ENCODE data around the gene NT5E.

Gene NT5E

DNA sequence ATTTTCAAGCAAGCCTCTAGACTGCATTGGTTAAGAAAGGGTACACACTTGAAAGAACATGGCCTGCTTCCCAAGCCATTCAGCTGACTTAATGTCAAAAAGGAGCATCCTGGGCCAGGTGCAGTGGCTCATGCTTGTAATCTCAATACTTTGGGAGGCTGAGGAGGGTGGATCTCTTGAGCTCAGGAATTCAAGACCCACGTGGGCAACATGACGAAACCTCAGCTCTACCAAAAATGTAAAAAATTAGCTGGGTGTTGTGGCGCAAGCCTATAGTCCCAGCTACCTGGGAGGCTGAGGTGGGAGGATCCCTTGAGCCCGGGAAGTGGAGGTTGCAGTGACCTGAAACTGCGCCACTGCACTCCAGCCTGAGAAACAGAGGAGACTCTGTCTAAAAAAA lies 26.9 kb upstream of the NT5E start:
- DNase-seq = no peak

DNA sequence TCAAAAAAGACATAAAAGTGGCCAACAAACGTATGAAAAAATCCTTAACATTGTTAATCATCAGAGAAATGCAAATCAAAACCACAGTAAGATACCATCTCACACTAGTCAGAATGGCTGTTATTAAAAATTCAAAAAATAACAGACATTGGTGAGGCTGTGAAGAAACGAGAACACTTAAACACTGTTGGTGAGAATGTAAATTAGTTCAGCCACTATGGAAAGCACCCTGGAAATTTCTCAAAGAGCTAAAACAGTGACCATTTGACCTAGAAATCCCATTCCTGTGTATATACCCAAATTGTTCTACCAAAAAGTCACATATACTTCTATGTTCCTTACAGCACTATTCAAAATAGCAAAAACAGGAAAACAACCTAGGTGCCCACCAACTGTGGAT lies 24.9 kb upstream of the NT5E start:
- DNase-seq = no peak

DNA sequence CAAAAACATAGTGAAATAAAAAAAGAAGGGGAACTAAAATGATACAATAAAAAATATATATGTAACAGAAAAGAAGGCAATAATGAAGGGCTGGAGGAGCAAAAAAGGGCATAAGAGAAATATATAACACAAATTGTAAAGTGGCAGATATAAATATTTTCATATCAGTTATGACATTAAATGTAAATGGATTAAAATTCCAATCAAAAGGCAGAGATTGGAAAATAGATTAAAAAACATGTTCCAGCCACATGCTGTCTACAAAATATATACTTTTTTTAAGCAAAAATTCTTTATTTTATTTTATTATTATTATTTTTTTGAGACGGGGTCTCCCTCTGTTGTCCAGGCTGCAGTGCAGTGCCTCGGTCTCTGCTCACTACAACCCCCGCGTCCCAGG lies 23.9 kb upstream of the NT5E start:
- DNase-seq = no peak

DNA sequence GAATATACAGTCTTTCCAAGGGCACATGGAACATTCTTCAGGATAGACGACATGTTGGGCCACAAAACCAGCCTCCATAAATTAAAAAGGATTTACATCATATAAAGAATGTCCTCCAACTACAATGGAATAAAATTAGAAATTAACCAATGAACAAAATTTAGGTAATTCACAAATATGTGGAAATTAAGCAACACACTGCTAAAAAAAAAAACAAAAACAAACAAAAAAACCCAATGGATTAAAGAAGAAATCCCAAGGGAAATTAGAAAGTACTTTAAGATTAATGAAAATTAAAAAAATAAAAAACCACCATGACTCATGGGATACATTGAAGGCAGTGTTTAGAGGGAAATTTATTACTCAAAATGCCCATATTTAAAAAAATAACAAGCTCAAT lies 21.4 kb upstream of the NT5E start:
- no peak for DNase-seq

DNA sequence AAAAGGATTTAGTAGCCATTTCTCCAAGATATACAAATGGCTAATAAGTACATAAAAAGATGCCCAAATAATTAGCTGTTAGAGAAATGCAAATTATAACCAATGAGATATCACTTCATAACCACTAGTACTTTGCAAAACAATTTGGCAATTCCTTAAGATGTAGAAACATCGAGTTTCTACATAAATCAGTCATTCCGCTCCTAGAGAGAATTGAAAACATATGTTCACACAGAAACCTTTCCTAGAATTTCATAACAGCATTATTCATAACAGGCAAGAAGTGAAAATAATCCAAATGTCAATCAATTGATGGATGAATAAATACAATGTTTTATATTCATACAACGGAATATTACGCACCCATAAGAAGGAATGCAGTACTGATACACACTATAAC lies 20.5 kb upstream of the NT5E start:
- no peak for DNase-seq

DNA sequence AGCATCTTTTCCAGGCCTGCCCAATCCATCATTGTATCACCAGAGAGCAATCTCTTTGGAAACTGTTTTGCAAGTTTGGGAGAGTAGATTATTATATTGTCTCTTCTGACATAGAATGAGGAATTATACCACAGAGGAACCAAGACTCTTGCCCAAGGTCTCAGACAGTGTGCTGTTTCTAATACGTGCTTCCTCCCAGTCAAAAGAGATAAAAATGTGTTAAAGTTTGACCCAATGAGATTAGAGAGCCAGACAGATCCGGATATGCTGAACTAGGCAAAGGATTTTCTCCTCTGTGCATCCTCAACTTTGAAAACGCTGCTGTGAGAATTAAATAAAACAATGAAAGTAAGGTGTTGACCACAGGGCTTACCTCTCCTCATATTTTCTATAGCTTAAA lies 18.6 kb upstream of the NT5E start:
- DNase-seq = no peak

DNA sequence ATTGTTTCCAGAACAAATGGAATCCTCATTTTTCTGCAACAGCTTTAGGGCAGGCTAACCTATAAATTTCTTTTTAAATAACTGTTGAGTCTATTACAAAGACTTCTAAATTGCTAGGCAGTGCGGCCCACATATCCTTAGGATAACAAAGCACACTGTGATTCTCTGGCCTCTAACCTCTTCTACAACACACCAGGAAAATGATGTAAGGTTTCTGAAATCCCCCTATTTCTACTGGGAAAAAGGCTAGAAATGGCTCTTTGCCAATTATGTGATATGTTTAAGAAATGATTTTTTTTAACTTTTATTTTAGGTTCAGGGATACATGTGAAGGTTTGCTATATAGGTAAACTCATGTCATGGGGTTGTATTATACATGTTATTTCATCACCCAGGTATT lies 17.3 kb upstream of the NT5E start:
- DNase-seq = no peak

DNA sequence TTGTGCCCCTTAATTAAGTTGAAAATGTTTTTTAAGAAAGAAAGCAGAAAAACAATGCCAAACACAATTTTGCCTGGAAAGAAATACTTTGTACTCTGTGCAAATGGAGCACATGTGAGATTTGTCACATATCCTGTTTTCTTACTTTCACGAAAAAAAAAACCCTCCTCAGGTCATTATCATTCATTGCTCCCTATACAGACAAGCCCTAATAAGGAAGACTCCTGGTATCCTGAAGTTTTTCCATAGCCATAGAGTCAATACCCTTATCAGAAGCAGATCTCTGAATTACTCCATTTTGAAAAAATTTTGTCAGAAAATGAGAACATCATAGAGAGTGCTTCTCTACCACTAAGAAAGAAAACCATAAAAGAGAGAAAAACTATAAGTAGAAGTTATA lies 14.0 kb upstream of the NT5E start:
- no peak for DNase-seq

DNA sequence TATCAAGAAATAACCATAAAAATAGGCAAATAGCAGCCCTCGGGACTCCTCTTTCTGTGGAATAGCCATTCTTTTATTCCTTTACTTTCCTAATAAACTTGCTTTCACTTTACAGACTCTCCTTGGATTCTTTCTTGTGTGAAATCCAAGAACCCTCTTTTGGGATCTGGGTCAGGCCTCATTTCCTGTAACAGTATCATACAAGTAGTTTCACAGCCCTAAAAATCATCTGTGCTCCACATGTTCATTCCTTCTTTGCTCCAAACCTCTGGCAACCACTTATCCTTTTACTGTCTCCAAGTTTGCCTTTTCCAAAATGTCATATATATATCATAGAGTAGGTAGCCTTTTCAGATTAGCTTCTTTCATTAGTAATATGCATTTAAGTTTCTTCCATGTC lies 13.5 kb upstream of the NT5E start:
- no peak for DNase-seq

DNA sequence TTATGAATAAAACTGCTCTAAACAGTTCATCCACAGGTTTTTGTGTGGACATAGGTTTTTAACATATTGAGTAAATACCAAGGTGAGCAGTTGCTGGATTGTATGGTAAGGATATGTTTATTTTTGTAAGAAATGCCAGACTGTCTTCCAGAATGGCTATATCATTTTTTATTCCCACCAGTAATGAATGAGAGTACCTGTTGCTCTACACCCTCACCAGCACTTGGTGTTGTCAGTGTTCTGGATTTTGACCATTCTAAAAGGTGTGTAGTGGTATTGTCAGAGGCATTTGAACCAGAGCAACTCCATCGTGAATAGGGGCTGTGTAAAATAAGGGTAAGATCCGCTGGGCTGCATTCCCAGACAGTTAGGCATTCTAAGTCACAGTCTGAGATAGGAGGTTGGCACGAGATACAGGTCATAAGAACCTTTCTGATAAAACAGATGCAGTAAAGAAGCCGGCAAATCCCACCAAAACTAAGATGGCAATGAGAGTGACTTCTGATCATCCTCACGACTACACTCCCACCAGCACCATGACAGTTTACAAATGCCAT lies 12.9 kb upstream of the NT5E start:
- no peak for DNase-seq

DNA sequence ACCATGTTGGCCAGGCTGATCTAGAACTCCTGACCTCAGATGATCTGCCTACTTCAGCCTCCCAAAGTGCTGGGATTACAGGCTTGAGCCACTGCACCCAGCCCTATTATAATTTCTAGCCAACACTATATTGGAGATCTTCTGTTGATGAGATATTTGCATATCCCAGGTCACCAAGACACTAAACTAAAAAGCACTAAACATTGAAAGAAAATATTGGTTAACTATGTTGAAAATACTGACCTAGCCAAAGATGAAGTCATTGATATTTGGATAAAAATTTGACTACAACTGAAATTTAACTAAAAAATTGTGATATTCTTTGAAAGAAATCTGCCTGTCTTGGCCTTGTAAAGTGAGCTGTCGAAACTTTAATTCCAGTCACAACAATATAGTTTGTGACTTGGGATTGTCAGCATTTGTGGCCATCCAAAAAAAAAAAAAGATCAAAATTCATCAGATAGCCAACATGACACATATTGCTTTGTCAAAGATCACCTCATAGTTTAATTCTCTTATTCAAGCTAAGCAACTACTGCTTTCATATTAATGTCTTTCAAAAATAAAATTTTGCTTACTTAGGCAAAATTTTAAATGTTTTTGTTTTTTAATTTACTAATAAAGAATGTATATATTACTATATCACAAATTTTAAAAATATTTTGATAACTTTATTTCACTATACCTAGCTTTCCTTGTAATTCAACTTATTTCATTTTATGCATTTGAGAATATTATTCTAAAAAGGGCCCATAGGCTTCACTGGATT lies 6.3 kb upstream of the NT5E start:
- no peak for DNase-seq

DNA sequence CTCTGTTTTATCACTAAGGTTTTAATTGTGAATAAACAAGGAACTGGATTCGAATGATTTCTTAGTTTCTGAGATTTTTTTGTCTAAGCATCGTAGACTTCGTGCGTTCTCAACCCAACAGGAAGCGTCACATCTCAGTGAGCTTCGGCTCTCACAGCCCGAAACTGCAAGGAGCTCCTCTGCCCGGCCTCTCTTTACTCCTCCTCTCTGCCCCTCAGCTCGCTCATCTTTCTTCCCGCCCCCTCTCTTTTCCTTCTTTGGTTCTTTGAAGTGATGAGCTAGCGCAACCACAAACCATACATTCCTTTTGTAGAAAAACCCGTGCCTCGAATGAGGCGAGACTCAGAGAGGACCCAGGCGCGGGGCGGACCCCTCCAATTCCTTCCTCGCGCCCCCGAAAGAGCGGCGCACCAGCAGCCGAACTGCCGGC lies 480 bp upstream of the NT5E start:
- DNase-seq = no peak

DNA sequence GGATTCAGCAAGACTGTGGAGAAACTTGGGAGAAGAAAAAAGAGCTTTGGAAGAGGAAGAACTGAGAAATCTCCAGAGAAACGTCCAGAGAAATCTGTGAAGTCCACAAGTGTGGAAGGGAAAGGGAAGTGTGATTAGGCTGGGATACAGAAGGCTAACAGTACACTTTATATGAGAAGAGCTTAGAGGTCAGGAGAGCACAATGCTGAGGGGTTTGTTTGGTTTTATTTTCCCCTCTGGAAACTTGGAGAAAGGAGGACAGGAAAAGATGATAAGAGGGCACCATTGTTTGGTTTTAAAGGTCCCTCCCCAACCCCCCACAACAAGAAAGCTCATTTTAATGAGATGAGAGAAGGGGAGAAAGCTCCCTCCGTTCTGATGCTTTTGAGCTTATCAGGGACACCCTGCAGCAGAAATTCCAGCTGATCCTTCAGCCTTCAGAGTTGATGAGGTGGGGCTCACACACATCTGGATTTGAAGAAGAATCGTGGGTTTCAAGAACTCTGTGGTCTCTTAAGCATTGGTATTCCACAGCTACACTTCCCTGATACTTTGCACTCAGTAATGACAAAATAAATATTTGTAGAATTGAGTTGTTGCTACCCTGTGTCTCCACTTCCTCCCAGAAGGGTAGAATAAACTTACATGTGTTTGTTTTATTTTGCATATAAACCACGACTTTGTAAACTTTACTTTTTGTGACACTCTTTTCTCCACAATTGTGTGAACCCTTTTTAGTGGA lies 1.9 kb downstream of the NT5E start:
- DNase-seq = no peak

DNA sequence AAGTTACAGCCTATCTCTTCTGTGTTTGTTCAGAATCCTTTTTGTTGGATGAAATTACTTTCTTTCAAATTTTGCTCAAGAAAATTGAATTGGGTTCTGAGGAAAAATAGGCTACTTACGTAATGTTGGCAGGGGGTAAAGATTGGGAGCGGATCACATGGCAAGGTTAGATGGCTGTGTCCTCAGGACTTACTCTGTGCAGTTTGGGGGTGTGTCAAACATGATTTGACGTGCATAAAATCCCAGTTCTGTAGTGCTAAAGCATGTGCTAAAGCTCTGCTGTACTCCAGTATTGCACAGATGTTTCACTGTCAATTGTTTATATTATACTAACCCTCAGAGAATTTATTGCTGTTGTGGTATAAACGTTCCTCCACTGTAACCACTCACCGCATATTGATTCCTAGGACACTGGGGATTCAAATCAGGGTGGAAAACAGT lies 2.6 kb downstream of the NT5E start:
- no peak for DNase-seq

DNA sequence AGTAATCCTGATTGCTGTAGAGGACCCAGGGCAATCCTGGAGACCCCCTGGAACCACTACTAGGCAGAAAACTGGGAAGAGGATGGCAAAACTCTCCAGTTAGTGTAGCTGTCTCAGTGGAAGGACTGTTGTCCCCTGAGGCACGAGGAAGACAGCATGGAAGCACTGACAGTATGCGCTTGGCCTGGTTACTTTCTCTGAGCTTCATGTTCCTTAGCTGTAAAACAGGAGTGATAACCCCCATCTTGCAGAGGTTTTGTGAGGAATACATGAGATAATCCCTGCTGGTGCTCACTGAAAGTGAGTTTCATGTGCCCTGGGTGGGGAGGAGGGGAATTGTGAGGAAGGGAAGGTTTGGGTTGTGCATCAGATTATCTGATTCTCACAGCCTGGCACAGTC lies 3.2 kb downstream of the NT5E start:
- no peak for DNase-seq

DNA sequence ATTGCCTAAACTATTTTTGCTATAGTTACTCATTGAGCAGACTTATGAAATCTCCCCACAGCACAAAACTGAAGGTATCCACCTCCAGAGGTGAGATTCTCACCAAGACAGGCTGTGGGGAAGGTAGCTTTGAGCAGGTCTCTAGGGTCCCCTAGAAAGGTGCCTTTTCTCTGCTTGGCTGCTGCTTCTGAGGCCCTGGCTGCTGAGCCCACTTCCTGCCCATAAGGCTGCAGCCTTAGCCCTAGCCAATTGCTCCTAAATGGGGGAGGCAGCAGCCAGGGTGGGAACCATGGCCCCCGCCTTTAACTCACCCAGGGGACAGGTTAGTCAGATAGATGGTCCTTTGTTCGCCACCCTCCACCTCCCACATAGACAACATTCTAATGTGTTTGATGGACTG lies 3.6 kb downstream of the NT5E start:
- DNase-seq = no peak

DNA sequence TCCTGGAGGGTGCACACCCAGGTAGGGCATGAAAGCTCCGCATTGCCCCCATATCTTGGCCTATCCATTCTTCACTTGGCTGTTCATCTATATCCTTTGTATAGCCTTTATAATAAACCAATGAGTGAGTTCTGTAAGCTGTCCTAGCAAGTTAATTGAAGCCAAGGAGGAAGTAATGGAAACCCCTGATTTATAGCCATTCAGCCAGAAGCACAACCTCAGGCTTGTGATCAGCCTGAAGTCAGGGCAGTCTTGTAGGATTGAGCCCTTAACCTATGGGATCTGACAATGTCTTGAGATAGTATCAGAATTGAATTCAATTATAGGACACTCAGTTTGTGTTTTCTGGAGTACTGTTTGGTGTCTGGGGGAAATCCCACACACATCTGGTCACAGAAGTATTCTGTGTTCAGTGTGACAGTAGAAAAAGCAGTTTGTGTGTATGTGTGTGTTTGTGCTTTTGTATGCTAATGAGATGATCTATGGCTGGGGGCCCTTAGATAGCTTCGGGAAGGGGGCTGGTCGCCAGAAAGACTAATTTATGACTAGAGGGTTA lies 5.7 kb downstream of the NT5E start:
- DNase-seq = no peak

DNA sequence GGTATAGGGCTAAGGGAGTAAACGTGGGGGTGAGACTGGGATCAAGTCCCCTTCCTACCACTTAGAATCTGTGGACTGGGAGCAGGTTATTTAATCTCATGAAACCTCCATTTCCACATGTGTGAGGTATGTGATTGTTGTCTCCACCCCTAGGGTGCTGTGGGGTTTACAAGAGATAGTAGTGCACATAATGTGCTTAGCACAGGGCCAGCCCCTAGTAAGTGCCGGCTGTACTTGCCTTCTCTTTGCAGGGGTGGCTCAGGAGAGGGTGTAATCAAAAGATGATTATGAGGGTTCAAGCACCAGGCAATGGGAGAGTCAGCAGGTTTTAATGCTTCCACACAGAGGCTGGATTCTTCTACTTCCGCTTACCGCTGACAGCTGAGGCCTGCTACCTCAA lies 6.9 kb downstream of the NT5E start:
- no peak for DNase-seq

DNA sequence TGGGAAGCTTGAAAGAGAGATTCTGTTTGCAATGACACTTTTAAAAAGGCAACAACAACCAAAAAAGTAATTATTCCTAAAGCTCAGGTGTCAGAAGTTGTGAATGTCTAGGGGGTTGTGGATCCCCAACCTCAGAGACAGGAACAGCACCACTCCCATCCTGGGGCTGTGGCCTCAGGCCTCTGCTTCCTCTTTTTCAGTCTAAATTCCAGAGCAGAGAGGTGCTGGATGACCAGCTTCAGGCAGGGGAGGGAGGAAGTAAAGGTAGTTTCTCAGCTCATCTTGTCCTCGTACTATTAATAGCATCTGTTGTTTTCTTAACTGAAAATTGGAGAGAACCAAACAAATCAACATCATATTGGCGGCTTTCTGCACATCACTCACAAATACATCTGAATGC lies 8.3 kb downstream of the NT5E start:
- DNase-seq = no peak

DNA sequence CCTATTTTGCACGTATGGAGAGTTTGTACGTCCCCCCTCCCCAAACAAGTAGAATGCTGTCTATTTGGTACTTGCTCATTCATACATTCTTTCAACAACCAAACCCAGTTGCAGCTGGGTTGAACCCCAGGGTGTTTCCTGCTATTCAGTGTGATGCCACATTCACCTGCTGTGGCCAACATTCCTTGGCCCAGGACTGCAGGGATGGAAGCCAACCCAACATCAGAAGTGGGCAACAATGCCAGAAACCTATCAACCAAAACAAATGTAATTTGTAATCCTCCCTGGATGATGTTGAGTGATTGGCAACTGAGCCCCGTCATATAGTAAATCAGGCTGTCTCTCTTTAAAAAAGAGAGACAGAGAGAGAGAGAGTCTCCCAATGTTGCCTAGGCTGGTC lies 8.9 kb downstream of the NT5E start:
- DNase-seq = no peak

DNA sequence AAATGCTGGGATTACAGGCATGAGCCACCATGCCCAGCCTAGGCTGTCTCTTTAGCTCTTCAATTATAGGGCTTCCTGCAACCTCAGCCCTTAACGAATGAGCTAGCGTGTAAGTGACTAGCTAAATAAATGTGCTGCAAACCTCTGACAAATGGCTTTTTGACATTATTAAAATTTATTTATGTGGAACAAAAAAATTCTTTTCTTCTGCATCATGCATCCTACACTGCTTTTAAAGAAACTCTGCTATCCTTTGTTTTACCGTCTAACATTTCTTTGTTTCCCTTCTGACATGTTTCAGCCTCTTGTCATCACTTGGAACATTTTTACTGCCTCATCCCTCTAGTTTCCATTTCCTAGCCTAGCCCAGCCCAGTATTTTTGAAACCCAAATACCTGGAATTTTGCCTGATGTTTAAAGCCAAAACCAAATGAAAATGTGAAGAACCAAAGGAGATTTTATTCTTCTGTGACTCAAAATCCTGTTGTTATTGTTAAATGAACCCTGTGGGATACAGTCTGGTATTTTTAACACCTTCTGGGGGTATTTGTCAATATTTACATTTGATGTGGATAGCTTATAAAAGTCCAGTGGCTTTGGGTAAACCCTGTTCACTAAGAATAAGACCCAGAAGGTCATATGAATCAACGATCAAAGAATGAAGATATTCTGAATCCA lies 9.5 kb downstream of the NT5E start:
- DNase-seq = no peak

DNA sequence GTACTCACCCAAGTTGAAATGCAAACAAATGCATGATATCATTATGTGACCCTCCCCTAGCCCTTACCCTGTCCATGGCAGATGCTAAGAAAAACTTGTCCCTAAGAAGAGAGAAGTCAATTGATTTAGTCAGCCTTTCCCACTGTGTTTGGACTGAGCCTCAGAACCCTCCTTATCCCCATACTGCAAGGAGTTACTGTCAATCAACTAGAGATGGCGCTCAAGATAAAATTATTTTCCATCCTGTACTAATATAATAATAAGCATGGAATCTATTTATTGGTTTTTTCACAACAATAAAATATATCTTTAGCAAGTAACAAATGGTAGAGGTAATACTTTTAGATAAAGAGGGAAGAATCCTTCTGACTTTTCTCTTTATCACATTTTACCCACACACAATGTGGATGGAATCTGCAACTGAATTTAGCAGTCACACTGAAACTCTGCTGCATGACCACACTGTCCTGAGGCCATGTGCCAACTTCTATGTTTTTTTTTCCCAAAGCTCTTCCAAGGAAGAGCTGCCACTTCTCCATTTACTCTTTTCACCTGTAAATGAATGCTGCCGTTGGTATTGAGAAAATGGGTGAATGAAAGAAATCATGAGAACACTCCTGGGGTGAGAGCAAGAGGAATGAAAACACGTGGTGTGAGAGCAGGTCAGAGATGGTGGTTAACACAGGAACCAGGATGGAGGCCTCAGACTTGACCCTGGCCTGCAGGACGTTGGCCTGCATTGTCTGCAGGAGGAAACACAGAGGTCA lies 10.5 kb downstream of the NT5E start:
- DNase-seq = no peak
